ENCODE measurements around the gene CTDNEP1. TPM values are rescaled to one million over a fixed set of nuclear protein-coding genes. Genes with fewer than 3 reads are reported as not detected.

The CTDNEP1 gene
- total RNA-seq, 4 donors from 2014 or later = 33.8 to 66.3 (median 52.5) TPM

DNA sequence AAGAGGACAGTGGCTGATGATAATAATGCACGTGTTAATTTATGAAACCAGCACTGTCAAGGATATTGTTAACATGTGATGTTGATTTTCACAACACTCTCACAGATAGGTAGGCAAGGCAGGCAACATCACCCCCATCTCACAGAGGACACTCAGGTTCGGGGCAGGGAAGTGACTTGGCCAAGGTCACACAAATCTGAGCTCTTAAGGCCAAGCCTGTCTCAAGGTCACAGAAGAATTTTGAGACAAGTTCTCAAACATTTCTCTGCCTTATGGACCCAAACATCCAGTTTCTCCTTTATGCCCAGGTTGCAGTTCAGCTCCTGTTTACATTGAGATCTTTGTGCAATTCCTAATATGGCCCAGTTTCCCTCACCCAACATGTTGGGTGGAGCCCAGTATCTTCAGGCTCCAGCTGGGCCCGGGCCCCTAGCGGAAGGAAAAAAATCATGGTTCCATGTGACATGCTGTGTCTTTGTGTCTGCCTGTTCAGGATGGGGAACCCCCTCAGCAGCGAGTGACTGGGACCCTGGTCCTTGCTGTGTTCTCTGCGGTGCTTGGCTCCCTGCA is 31.3 kb upstream of the CTDNEP1 start:
- WGBS, 2 donors (ENCODE audit: low coverage in 1 of 2) = 25 to 43% methylated on average over 1 to 2 of the region's 6 CpGs
- ATAC-seq = no peak
- H3K4me3 ChIP-seq = peak overlapping the region; percentile 53 to 86
- no peaks in the 10 kb centered on the region for H3K27me3 ChIP-seq
- H3K36me3 ChIP-seq = peaks cover 0 to 44% of the 10 kb centered on the region in 2 donors
- H3K27ac ChIP-seq = peak overlapping the region; percentile 81 to 98 (median 96)
- TF ChIP-seq POLR2AphosphoS5 (IDR thresholded peaks at IDR 0.05) (peak; percentile 57), EP300 (IDR thresholded peaks at IDR 0.05) (no peak), POLR2A (IDR thresholded peaks at IDR 0.05) (no peak)
- TF ChIP-seq, protein P1, sequence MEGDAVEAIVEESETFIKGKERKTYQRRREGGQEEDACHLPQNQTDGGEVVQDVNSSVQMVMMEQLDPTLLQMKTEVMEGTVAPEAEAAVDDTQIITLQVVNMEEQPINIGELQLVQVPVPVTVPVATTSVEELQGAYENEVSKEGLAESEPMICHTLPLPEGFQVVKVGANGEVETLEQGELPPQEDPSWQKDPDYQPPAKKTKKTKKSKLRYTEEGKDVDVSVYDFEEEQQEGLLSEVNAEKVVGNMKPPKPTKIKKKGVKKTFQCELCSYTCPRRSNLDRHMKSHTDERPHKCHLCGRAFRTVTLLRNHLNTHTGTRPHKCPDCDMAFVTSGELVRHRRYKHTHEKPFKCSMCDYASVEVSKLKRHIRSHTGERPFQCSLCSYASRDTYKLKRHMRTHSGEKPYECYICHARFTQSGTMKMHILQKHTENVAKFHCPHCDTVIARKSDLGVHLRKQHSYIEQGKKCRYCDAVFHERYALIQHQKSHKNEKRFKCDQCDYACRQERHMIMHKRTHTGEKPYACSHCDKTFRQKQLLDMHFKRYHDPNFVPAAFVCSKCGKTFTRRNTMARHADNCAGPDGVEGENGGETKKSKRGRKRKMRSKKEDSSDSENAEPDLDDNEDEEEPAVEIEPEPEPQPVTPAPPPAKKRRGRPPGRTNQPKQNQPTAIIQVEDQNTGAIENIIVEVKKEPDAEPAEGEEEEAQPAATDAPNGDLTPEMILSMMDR (IDR thresholded peaks at IDR 0.05) = peak in 3 of 4 experiments; percentile 35 to 65 (median 57)
- H3K9me3 ChIP-seq = no peaks in the 10 kb centered on the region
- peaks cover 0 to 76% (median 24%) of the 10 kb centered on the region in 3 donors for H3K4me1 ChIP-seq

DNA sequence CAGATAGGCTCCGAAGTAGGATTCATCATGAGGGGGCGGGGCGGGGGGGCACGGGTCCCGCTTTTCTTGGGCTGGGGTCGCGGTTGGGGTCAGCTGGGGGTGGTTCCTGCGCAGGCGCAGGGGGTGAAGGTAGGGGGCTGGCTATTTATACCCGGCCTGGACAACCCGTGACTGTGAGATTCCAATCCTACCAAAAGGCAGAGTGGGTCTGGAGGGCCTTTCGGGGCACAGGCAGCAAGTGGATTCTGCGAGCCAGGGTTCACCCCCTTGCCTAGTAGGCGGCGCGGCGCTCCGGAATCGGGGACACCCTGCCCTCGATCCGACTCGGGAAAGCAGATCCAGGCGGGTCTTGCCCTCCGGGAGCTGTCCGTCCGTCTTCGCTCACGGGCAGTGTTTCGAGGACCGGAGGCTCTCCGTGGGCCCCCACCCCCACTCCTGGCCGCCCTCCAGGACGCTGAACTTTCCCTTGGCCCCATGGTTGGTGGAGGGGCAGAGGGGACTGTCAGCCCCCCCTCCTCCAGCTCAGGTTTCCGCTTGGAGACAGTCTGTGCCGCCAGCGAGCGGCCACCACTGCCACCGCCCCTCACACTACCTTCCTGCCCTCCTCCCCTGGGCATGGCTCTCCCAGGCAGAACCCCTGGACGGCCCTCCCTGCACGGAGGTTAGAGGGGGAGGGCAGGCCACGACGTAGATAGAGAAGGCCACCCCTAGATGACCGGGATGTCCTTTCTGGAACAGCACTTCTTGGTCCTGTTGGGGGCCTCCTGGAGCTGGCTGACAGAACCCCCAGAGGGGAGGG is 30.6 kb upstream of the CTDNEP1 start:
- peak overlapping the region; percentile 81 to 98 (median 96) for H3K27ac ChIP-seq
- TF ChIP-seq POLR2A (IDR thresholded peaks at IDR 0.05) (peak in 1 of 2 donors; percentile 36), POLR2AphosphoS5 (IDR thresholded peaks at IDR 0.05) (peak; percentile 80), EP300 (IDR thresholded peaks at IDR 0.05) (no peak)
- 3 to 5% methylated on average over 6 to 10 of the region's 43 CpGs for WGBS, 2 donors (ENCODE audit: low coverage in 1 of 2)
- peaks cover 0 to 37% of the 10 kb centered on the region in 2 donors for H3K36me3 ChIP-seq
- H3K4me3 ChIP-seq = peak overlapping the region; percentile 53 to 86
- peaks cover 0 to 69% (median 24%) of the 10 kb centered on the region in 3 donors for H3K4me1 ChIP-seq
- peak; percentile 14 for ATAC-seq
- no peaks in the 10 kb centered on the region for H3K9me3 ChIP-seq
- no peaks in the 10 kb centered on the region for H3K27me3 ChIP-seq

DNA sequence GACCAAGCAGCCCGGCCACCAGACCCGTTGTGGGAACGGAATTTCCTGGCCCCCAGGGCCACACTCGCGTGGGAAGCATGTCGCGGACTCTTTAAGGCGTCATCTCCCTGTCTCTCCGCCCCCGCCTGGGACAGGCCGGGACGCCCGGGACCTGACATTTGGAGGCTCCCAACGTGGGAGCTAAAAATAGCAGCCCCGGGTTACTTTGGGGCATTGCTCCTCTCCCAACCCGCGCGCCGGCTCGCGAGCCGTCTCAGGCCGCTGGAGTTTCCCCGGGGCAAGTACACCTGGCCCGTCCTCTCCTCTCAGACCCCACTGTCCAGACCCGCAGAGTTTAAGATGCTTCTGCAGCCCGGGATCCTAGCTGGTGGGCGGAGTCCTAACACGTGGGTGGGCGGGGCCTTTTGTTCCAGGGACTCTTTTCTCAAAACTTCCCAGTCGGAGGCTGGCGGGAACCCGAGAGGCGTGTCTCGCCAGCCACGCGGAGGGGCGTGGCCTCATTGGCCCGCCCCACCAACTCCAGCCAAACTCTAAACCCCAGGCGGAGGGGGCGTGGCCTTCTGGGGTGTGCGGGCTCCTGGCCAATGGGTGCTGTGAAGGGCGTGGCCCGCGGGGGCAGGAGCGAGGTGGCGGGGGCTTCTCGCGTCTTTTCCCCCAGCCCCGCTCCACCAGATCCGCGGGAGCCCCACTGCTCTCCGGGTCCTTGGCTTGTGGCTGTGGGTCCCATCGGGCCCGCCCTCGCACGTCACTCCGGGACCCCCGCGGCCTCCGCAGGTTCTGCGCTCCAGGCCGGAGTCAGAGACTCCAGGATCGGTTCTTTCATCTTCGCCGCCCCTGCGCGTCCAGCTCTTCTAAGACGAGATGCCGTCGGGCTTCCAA is 29.8 kb upstream of the CTDNEP1 start, which contains the start of gene SLC2A4:
SLC2A4 (plus strand) TSS at position 645 of the 879 bp plus-strand sequence; CDS start at position 862, 217 bp downstream.
- ATAC-seq = peak; percentile 88
- Histone ChIP-seq H3K27me3 (no peaks in the 10 kb centered on the region), H3K4me3 (peak within 1 kb of the TSS; percentile 53 to 86), H3K9me3 (no peaks in the 10 kb centered on the region), H3K27ac (peak within 1 kb of the TSS; percentile 81 to 98 (median 96)), H3K4me1 (peaks cover 0 to 61% (median 24%) of the 10 kb centered on the region in 3 donors), H3K36me3 (peaks cover 0 to 31% of the 10 kb centered on the region in 2 donors)
- TF ChIP-seq, protein P1 (IDR thresholded peaks at IDR 0.05) = peak in 1 of 4 experiments; percentile 23
- TF ChIP-seq POLR2AphosphoS5 (IDR thresholded peaks at IDR 0.05) (peak; percentile 84), EP300 (IDR thresholded peaks at IDR 0.05) (no peak), POLR2A (IDR thresholded peaks at IDR 0.05) (peak; percentile 78 to 86)
- no CpG with 5 or more reads among the region's 71 CpGs for WGBS, 2 donors (ENCODE audit: low coverage in 1 of 2)

DNA sequence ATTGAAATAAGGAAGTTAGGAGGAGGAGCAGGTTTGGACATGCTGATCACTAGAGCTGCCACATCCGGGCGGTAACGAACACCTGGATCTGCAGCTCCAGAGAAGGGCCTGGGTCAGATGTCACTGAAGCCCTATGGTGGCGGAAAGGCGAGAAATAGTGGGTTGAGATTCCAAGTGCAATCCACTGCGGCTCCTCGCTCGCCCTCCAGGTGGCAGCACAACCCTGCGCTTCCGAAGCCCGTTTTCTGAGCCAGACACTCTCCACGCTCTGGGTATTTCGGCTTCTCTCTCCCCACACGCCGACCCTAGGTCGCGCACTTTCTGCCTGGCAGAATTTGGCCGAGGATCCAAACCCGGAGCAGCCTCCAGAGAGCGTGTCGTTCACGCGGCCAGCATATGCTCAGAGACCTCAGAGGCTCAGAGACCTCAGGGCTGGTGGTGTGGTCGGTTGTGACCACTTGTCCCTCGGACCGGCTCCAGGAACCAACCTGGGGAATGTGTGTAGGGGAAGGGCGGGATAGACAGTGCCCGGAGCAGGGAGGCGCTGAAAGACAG is 29.1 kb upstream of the CTDNEP1 start:
- peaks cover 0 to 24% of the 10 kb centered on the region in 2 donors for H3K36me3 ChIP-seq
- H3K9me3 ChIP-seq = no peaks in the 10 kb centered on the region
- TF ChIP-seq, protein P1 (IDR thresholded peaks at IDR 0.05) = peak in 3 of 4 experiments; percentile 97 to 99 (median 98)
- TF ChIP-seq EP300 (IDR thresholded peaks at IDR 0.05) = no peak
- peak; percentile 51 for TF ChIP-seq POLR2AphosphoS5 (IDR thresholded peaks at IDR 0.05)
- TF ChIP-seq POLR2A (IDR thresholded peaks at IDR 0.05) = no peak
- H3K4me3 ChIP-seq = peak overlapping the region; percentile 22 to 86
- peaks cover 0 to 54% (median 24%) of the 10 kb centered on the region in 3 donors for H3K4me1 ChIP-seq
- whole genome bisulfite sequencing, 2 donors (ENCODE audit: low coverage in 1 of 2) = 0% methylated on average over 3 to 17 of the region's 29 CpGs
- peak; percentile 70 for ATAC-seq
- H3K27ac ChIP-seq = peak overlapping the region; percentile 79 to 98 (median 96)
- no peaks in the 10 kb centered on the region for H3K27me3 ChIP-seq
